GM18520 (cell line): ENCODE data around the gene PCSK6.
"Not testable (repeated sequence)": the region's sequence is repeated elsewhere in the genome, so short reads cannot be mapped to it uniquely, and the experiment has no call there.

Experiments
- ATAC-seq: cut with Tn5 transposase; IDR thresholded peaks from one replicate; pipeline ENCODE4 v1.9.1; 2021; ENCODE audit not compliant: unreplicated experiment

The PCSK6 gene

GRCh38 chr15:101386006-101386405, 103.5 kb downstream of the PCSK6 start:
- no peak for ATAC-seq

- ATAC-seq, result no peak
Observed at GRCh38 chr15:101384276-101384675, 105.2 kb downstream of the PCSK6 start.

GRCh38 chr15:101382544-101382943, 107.0 kb downstream of the PCSK6 start:
- ATAC-seq, result no peak

GRCh38 chr15:101381671-101382212, 107.8 kb downstream of the PCSK6 start:
- no peak for ATAC-seq

GRCh38 chr15:101380146-101380545, 109.4 kb downstream of the PCSK6 start:
- no peak for ATAC-seq

GRCh38 chr15:101379647-101380046, 109.9 kb downstream of the PCSK6 start:
- ATAC-seq, result no peak

GRCh38 chr15:101378879-101379278, 110.6 kb downstream of the PCSK6 start:
- no peak for ATAC-seq

GRCh38 chr15:101378171-101378755, 111.2 kb downstream of the PCSK6 start:
- no peak for ATAC-seq

GRCh38 chr15:101376615-101377395, 112.7 kb downstream of the PCSK6 start:
- no peak for ATAC-seq

- ATAC-seq, result not testable (repeated sequence)
Observed at GRCh38 chr15:101375006-101375405, 114.5 kb downstream of the PCSK6 start.

- ATAC-seq, result no peak
Observed at GRCh38 chr15:101374326-101374725, 115.2 kb downstream of the PCSK6 start.

- no peak for ATAC-seq
Observed at GRCh38 chr15:101373577-101373976, 115.9 kb downstream of the PCSK6 start.

GRCh38 chr15:101372960-101373525, 116.5 kb downstream of the PCSK6 start:
- no peak for ATAC-seq

- no peak for ATAC-seq
Observed at GRCh38 chr15:101372149-101372577, 117.3 kb downstream of the PCSK6 start.

- no peak for ATAC-seq
Observed at GRCh38 chr15:101371519-101371918, 118.0 kb downstream of the PCSK6 start.

- ATAC-seq, result no peak
Observed at GRCh38 chr15:101371081-101371480, 118.4 kb downstream of the PCSK6 start.

- ATAC-seq, result no peak
Observed at GRCh38 chr15:101370330-101371024, 119.0 kb downstream of the PCSK6 start.

- ATAC-seq, result no peak
Observed at GRCh38 chr15:101369676-101370075, 119.8 kb downstream of the PCSK6 start.

GRCh38 chr15:101368861-101369642, 120.5 kb downstream of the PCSK6 start:
- no peak for ATAC-seq

GRCh38 chr15:101368086-101368780, 121.3 kb downstream of the PCSK6 start:
- ATAC-seq, result no peak
